PC-9 (cell line): ENCODE results near the gene ZNF384. TPM values are rescaled to one million over a fixed set of nuclear protein-coding genes. Genes with fewer than 3 reads are reported as not detected.

Experiments
- BruUV-seq: library from RNA; stranded (reverse); fragments of 400-500 nt; replicated peaks from 2 replicates; lab custom pipeline; 2021; lab: Mats Ljungman, UMichigan
- CTCF ChIA-PET: fragments of 300-600 bp; sonication (Branson Sonifier 250); formaldehyde crosslinking; loops from one replicate; lab custom pipeline; 2022; ENCODE audit warnings: antibody characterized with exemption; lab: Charles Lee
- POLR2A ChIA-PET: fragments of 300-600 bp; sonication (Branson Sonifier 250); formaldehyde crosslinking; loops from one replicate; lab custom pipeline; 2022; ENCODE audit warnings: antibody characterized with exemption; ENCODE audit not compliant: unreplicated experiment; lab: Charles Lee
- DNase-seq, 2 experiments: peaks; one replicate each; pipeline versions ENCODE4 v3.0.0 to v3.0.0-alpha.2; 2015 to 2022; ENCODE audit warnings: mixed read lengths in 1 of 2
- H2AFZ ChIP-seq: fragments of 200-600 bp; sonication (generic); 2 replicates; pipeline ENCODE4 v1.8.1; 2017; ENCODE audit warnings: antibody characterized with exemption
- H3F3A ChIP-seq: fragments of 200-600 bp; sonication (generic); 2 replicates; pipeline ENCODE4 v1.8.1; 2017; ENCODE audit warnings: antibody characterized with exemption, mild to moderate bottlenecking, low read depth; ENCODE audit not compliant: insufficient read depth
- H3K27ac ChIP-seq: fragments of 200-600 bp; sonication (generic); 2 replicates; pipeline ENCODE4 v1.6.1; 2016; ENCODE audit warnings: mixed run types
- H3K27me3 ChIP-seq: fragments of 200-600 bp; sonication (generic); 2 replicates; pipeline ENCODE4 v1.6.1; 2016; ENCODE audit warnings: low read depth, mixed run types; ENCODE audit not compliant: insufficient read depth
- H3K36me3 ChIP-seq: fragments of 200-600 bp; sonication (generic); 2 replicates; pipeline ENCODE4 v1.6.1; 2016; ENCODE audit warnings: low read depth, mixed run types
- H3K4me1 ChIP-seq: fragments of 200-600 bp; sonication (generic); replicated peaks from 2 replicates; pipeline ENCODE4 v1.6.1; 2016; ENCODE audit warnings: mixed run types; ENCODE audit not compliant: insufficient read depth
- H3K4me2 ChIP-seq: fragments of 200-600 bp; sonication (generic); 2 replicates; pipeline ENCODE4 v1.6.1; 2017; ENCODE audit warnings: mixed run types
- H3K4me3 ChIP-seq: fragments of 200-600 bp; sonication (generic); 2 replicates; pipeline ENCODE4 v1.6.1; 2016; ENCODE audit warnings: mixed run types
- H3K79me2 ChIP-seq: fragments of 200-600 bp; sonication (generic); 2 replicates; pipeline ENCODE4 v1.6.1; 2017; ENCODE audit warnings: low read depth, mixed run types
- H3K9me2 ChIP-seq: fragments of 200-600 bp; sonication (generic); 2 replicates; pipeline ENCODE4 v1.8.1; 2017; ENCODE audit warnings: mild to moderate bottlenecking; ENCODE audit not compliant: insufficient read depth
- H3K9me3 ChIP-seq: fragments of 200-600 bp; sonication (generic); 2 replicates; pipeline ENCODE4 v1.8.1; 2016; ENCODE audit warnings: low read depth; ENCODE audit not compliant: insufficient read depth
- H4K20me1 ChIP-seq: fragments of 200-600 bp; sonication (generic); 2 replicates; pipeline ENCODE4 v1.8.1; 2017; ENCODE audit not compliant: insufficient read depth
- EZH2 ChIP-seq: fragments of 200-600 bp; sonication (generic); IDR thresholded peaks from 2 replicates; pipeline ENCODE4 v1.8.0; 2017; ENCODE audit warnings: antibody characterized with exemption, low read depth
- intact Hi-C: fragments of 100-400 bp; cut with micrococcal nuclease; formaldehyde crosslinking; loops from one replicate; pipeline ENCODE4 v1.10.0; 2022; ENCODE audit not compliant: unreplicated experiment
- total RNA-seq: library from RNA; stranded (reverse); gene quantifications from 2 replicates; pipeline ENCODE4 v1.2.3, GENCODE V29; 2021
- TF ChIP-seq, protein P1 (sequence below): fragments of 200-600 bp; sonication (generic); conservative IDR thresholded peaks from 2 replicates; pipeline ENCODE4 v1.6.1; 2017; ENCODE audit warnings: mixed run types, antibody characterized with exemption, mild to moderate bottlenecking, moderate library complexity

Gene ZNF384
- total RNA-seq, 1 experiment from 2014 or later = 106 TPM

DNA sequence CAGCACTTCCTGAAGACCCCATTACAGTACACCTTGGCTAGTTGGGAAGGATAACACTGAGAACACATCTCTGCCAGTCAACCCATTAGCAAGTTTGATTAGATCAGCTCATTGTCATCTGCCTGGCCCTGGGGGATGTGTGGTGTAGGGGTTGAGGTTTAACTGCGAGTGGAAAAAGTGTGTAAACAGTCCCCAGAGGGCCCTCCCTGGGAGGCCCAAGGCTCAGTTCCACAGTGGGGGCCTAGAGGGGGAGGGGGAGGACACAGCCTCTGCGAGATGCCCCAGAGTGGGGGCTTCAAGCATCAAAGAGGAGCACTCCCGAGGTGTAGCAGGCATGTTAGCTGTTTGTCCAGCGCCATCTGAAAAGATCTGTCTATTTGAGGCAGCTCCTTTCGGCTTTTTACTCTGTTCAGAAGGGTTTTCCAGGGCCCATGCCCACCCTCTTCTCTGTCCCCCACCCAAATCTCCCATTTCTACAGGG is 53.8 kb downstream of the ZNF384 start:
- intact Hi-C loops = no loop called here
- Histone ChIP-seq H3K9me3 (no peaks in the 10 kb centered on the region), H3F3A (peaks cover 8% of the 10 kb centered on the region; the same call in 1 of the 2 replicates), H2AFZ (peak overlapping the region; percentile 80), H3K27ac (peak overlapping the region; percentile 38), H4K20me1 (no peaks in the 10 kb centered on the region), H3K27me3 (no peaks in the 10 kb centered on the region), H3K9me2 (no peaks in the 10 kb centered on the region), H3K79me2 (no peaks in the 10 kb centered on the region), H3K4me1 (peaks cover 22% of the 10 kb centered on the region), H3K4me3 (peak overlapping the region; percentile 48; the same call in 1 of the 2 replicates), H3K4me2 (peak overlapping the region; percentile 83), H3K36me3 (no peaks in the 10 kb centered on the region)
- TSS peak; percentile 67 for BruUV-seq
- TF ChIP-seq EZH2 = no peak
- TF ChIP-seq, protein P1, sequence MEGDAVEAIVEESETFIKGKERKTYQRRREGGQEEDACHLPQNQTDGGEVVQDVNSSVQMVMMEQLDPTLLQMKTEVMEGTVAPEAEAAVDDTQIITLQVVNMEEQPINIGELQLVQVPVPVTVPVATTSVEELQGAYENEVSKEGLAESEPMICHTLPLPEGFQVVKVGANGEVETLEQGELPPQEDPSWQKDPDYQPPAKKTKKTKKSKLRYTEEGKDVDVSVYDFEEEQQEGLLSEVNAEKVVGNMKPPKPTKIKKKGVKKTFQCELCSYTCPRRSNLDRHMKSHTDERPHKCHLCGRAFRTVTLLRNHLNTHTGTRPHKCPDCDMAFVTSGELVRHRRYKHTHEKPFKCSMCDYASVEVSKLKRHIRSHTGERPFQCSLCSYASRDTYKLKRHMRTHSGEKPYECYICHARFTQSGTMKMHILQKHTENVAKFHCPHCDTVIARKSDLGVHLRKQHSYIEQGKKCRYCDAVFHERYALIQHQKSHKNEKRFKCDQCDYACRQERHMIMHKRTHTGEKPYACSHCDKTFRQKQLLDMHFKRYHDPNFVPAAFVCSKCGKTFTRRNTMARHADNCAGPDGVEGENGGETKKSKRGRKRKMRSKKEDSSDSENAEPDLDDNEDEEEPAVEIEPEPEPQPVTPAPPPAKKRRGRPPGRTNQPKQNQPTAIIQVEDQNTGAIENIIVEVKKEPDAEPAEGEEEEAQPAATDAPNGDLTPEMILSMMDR = no peak
- ChIA-PET CTCF (interaction anchor here (0.5 to 1.0 kb wide), 4 partner anchors 10 to 130 kb away, joined by 3 to 11 read pairs (median 4); no protein-coding TSS in a partner anchor), POLR2A (interaction anchor here (0.5 to 1.3 kb wide), 11 partner anchors 21 to 311 kb away, joined by 3 to 19 read pairs (median 3); partner anchors contain the start of genes C12orf57, VAMP1 and ZNF384)
- no peak for DNase-seq

DNA sequence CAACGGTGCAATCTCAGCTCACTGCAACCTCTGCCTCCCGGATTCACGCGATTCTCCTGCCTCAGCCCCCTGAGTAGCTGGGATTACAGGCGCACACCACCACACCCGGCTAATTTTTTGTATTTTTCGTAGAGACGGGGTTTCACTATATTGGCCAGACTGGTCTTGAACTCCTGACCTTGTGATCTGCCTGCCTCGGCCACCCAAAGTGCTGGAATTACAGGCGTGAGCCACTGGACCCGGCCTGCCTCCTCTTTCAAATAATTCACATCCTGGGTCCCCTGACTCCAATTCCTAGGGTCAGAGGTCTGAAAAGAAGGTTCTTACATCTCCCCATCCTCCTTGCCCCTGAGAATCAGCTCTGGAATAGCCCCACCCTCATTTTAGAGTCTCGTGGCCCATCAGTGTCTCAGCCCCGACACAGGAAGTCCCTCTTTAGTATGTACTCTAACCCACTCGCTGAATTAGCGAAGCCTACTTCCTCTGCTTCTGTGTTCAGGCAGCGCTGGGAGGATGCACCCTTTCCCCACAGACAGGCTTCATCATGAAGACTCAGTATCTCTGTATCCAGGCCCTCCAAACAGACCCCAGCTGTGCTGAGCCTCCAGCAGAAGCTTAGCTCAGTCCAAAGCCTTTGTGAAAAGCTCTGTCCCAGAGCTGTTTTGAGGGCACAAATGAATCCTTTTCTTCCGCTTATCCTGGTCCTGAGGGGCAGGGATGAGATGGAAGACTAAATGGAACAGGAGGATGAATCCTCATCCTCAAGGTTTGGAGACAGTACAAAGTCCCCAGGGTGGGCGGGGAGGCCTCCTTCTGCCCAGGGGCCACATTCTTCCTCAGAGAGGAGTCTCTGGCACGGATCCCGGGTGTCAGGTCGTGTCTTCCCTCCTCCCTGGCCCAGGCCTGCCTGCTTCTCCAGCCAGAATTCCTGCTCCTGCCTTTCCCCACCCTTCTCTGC is 56.9 kb downstream of the ZNF384 start:
- BruUV-seq = no TSS peak
- POLR2A ChIA-PET = interaction anchor here (0.6 to 0.7 kb wide), 4 partner anchors 33 to 219 kb away, joined by 3 to 6 read pairs (median 4); partner anchors contain the start of genes CDCA3 and MRPL51
- Histone ChIP-seq H3K9me3 (no peaks in the 10 kb centered on the region), H3K79me2 (no peaks in the 10 kb centered on the region), H3K4me1 (peaks cover 22% of the 10 kb centered on the region), H3K9me2 (no peaks in the 10 kb centered on the region), H3K4me3 (no peak overlapping the region), H3K4me2 (no peak overlapping the region), H4K20me1 (no peaks in the 10 kb centered on the region), H3K27me3 (no peaks in the 10 kb centered on the region), H3F3A (peaks cover 8% of the 10 kb centered on the region; the same call in 1 of the 2 replicates), H2AFZ (no peak overlapping the region), H3K27ac (no peak overlapping the region), H3K36me3 (no peaks in the 10 kb centered on the region)
- peak in 1 of 2 experiments; percentile 17 for DNase-seq
- intact Hi-C loops = no loop called here
- no peak for TF ChIP-seq EZH2
- TF ChIP-seq, protein P1 = no peak
- CTCF ChIA-PET = interaction anchor here (0.6 to 1.0 kb wide), 3 partner anchors 13 to 21 kb away, joined by 3 to 9 read pairs (median 8); no protein-coding TSS in a partner anchor

- CTCF ChIA-PET = interaction anchor here (0.6 to 1.0 kb wide), 3 partner anchors 13 to 21 kb away, joined by 3 to 9 read pairs (median 8); no protein-coding TSS in a partner anchor
- intact Hi-C loops = no loop called here
- H4K20me1 ChIP-seq = no peaks in the 10 kb centered on the region
- DNase-seq = no peak
- H3K4me2 ChIP-seq = no peak overlapping the region
- no peak overlapping the region for H3K27ac ChIP-seq
- no peaks in the 10 kb centered on the region for H3K36me3 ChIP-seq
- H3K4me3 ChIP-seq = no peak overlapping the region
- POLR2A ChIA-PET = interaction anchor here (0.6 kb wide), 2 partner anchors 132 to 138 kb away, joined by 3 to 6 read pairs; partner anchors contain the start of gene MRPL51
- H3K9me2 ChIP-seq = no peaks in the 10 kb centered on the region
- TF ChIP-seq, protein P1 = no peak
- TF ChIP-seq EZH2 = no peak
- H3K4me1 ChIP-seq = peaks cover 18% of the 10 kb centered on the region
- no peaks in the 10 kb centered on the region for H3K9me3 ChIP-seq
- no peaks in the 10 kb centered on the region for H3K27me3 ChIP-seq
- H3F3A ChIP-seq = peaks cover 11% of the 10 kb centered on the region
- no peak overlapping the region for H2AFZ ChIP-seq
- no TSS peak for BruUV-seq
- no peaks in the 10 kb centered on the region for H3K79me2 ChIP-seq
These were observed 57.6 kb downstream of the ZNF384 start for GRCh38 chr12:6631549-6631961.
